Mammary epithelial cell (primary cell): ENCODE results near the gene ZNF273.
"Not testable (repeated sequence)": the region's sequence is repeated elsewhere in the genome, so short reads cannot be mapped to it uniquely, and the experiment has no call there.

Experiments
- CTCF ChIP-seq, 2 donors: IDR thresholded peaks in 1 of 2; conservative IDR thresholded peaks in 1 of 2; 2 replicates each; pipeline ENCODE4 v1.5.1; 2011 to 2012; ENCODE audit warnings: inconsistent platforms in 2 of 2, low read length in 2 of 2, mild to moderate bottlenecking in 2 of 2, control low read depth in 1 of 2, low read depth in 1 of 2; ENCODE audit not compliant: insufficient read depth in 1 of 2; ENCODE audit errors: extremely low read depth in 1 of 2
- EZH2 ChIP-seq: IDR thresholded peaks from 2 replicates; pipeline ENCODE4 v1.6.1; 2012; ENCODE audit warnings: low read length, inconsistent platforms, borderline replicate concordance

GRCh38 chr7:64902461-64902805, 640 bp upstream of the ZNF273 start:
- not testable (repeated sequence) for TF ChIP-seq CTCF (conservative IDR thresholded peaks at IDR 0.05 in 1 of 2, IDR thresholded peaks at IDR 0.05 in 1 of 2; ENCODE audit: extremely low read depth in 1 of 2, insufficient read depth in 1 of 2, low read depth in 1 of 2, low read length in 2 of 2); EZH2
